GM18499 (cell line): ENCODE data around the gene SLC38A3.

Source experiments
- ATAC-seq: cut with Tn5 transposase; IDR thresholded peaks from one replicate; pipeline ENCODE4 v1.9.1; 2021; ENCODE audit warnings: moderate number of reproducible peaks; ENCODE audit not compliant: insufficient read depth, unreplicated experiment

SLC38A3 gene

GRCh38 chr3:50189989-50190388 is 15.1 kb upstream of the SLC38A3 start:
- ATAC-seq, result no peak

- no peak for ATAC-seq
These were observed 14.0 kb upstream of the SLC38A3 start, which contains the start of gene GNAT1 for GRCh38 chr3:50190936-50191660. TSS of gene GNAT1 (plus strand) at chr3:50191610. CDS start at chr3:50191726, 116 bp downstream.

- ATAC-seq, result no peak
These were observed 12.9 kb upstream of the SLC38A3 start for GRCh38 chr3:50192124-50192523.

GRCh38 chr3:50192689-50193141 is 12.4 kb upstream of the SLC38A3 start:
- no peak for ATAC-seq

GRCh38 chr3:50193286-50193685 is 11.8 kb upstream of the SLC38A3 start:
- no peak for ATAC-seq

- no peak for ATAC-seq
These were observed 11.3 kb upstream of the SLC38A3 start for GRCh38 chr3:50193746-50194127.

GRCh38 chr3:50194128-50194902 is 10.8 kb upstream of the SLC38A3 start:
- no peak for ATAC-seq

- no peak for ATAC-seq
These were observed 10.1 kb upstream of the SLC38A3 start for GRCh38 chr3:50194903-50195500.

GRCh38 chr3:50195501-50196252 is 9.4 kb upstream of the SLC38A3 start:
- ATAC-seq, result no peak

GRCh38 chr3:50196253-50196801 is 8.7 kb upstream of the SLC38A3 start:
- ATAC-seq, result no peak

- ATAC-seq, result no peak
These were observed 3.3 kb upstream of the SLC38A3 start for GRCh38 chr3:50201573-50202315.

- ATAC-seq, result no peak
These were observed 2.5 kb upstream of the SLC38A3 start for GRCh38 chr3:50202353-50203112.

GRCh38 chr3:50203113-50203808 is 1.8 kb upstream of the SLC38A3 start:
- no peak for ATAC-seq

- ATAC-seq, result no peak
These were observed 965 bp upstream of the SLC38A3 start for GRCh38 chr3:50203809-50204803.

GRCh38 chr3:50205413-50206276 is 574 bp downstream of the SLC38A3 start:
- ATAC-seq, result no peak
